Endodermal cell (in vitro differentiated cells): ENCODE results near the gene DPYSL4. TPM values are rescaled to one million over a fixed set of nuclear protein-coding genes. Genes with fewer than 3 reads are reported as not detected.
"Not testable (repeated sequence)": the region's sequence is repeated elsewhere in the genome, so short reads cannot be mapped to it uniquely, and the experiment has no call there.

ENCODE experiments used
- DNase-seq: peaks from one replicate; pipeline ENCODE4 v3.0.0-alpha.2; 2017
- H3K27ac ChIP-seq: 2 replicates; pipeline ENCODE4 v1.5.1; 2013; ENCODE audit warnings: mild to moderate bottlenecking, low read depth, low read length, moderate library complexity
- H3K27me3 ChIP-seq: 2 replicates; pipeline ENCODE4 v1.6.1; 2013; ENCODE audit warnings: mild to moderate bottlenecking, low read length, moderate library complexity; ENCODE audit not compliant: insufficient read depth, control insufficient read depth, poor library complexity, severe bottlenecking
- H3K36me3 ChIP-seq: 2 replicates; pipeline ENCODE4 v1.7.0; 2013; ENCODE audit warnings: mild to moderate bottlenecking, low read length, moderate library complexity; ENCODE audit not compliant: control insufficient read depth, insufficient read depth
- H3K4me1 ChIP-seq: one replicate; pipeline ENCODE4 v1.7.0; 2013; ENCODE audit warnings: low read length; ENCODE audit not compliant: control insufficient read depth, insufficient read depth
- H3K4me3 ChIP-seq: 2 replicates; pipeline ENCODE4 v1.5.1; 2013; ENCODE audit warnings: mild to moderate bottlenecking, low read length, moderate library complexity
- H3K9ac ChIP-seq: 2 replicates; pipeline ENCODE4 v1.6.1; 2013; ENCODE audit warnings: mild to moderate bottlenecking, low read length, moderate library complexity; ENCODE audit not compliant: poor library complexity, severe bottlenecking; ENCODE audit errors: extremely low read depth
- H3K9me3 ChIP-seq: 2 replicates; pipeline ENCODE4 v1.6.1; 2013; ENCODE audit warnings: mild to moderate bottlenecking, low read length, moderate library complexity; ENCODE audit not compliant: control insufficient read depth
- H3K27ac Mint-ChIP-seq: 2 replicates; pipeline ENCODE4 v1.8.0; 2020; ENCODE audit warnings: mixed read lengths
- H3K27me3 Mint-ChIP-seq: 2 replicates; pipeline ENCODE4 v1.8.0; 2021; ENCODE audit warnings: mild to moderate bottlenecking, mixed read lengths; ENCODE audit not compliant: insufficient read depth
- H3K36me3 Mint-ChIP-seq: 2 replicates; pipeline ENCODE4 v1.8.0; 2020; ENCODE audit warnings: low read depth, mixed read lengths
- H3K4me1 Mint-ChIP-seq: 2 replicates; pipeline ENCODE4 v1.8.0; 2020; ENCODE audit warnings: mixed read lengths
- H3K4me3 Mint-ChIP-seq: 2 replicates; pipeline ENCODE4 v1.8.0; 2020; ENCODE audit warnings: mild to moderate bottlenecking, moderate library complexity, mixed read lengths
- H3K9me3 Mint-ChIP-seq: 2 replicates; pipeline ENCODE4 v1.8.0; 2020; ENCODE audit warnings: mild to moderate bottlenecking, mixed read lengths
- WGBS, 2 experiments: methylation state at CpG; one replicate each; pipeline versions ENCODE4 v1.1.5 to v1.1.7; 2013; ENCODE audit warnings: missing lambda C conversion rate in 2 of 2, mixed read lengths in 1 of 2; ENCODE audit not compliant: insufficient coverage in 1 of 2, insufficient read length in 1 of 2; 5-methylcytosine and 5-hydroxymethylcytosine counted together
- total RNA-seq, 2 donors: library from RNA; stranded (reverse); fragmentation: NEBNext Ultra II Directional in 1 of 2; extraction: Animal tissue kit (Norgen Biotek cat#: 25700) in 1 of 2; gene quantifications; 2 replicates in 1 of 2; 3 replicates in 1 of 2; pipeline ENCODE4 v1.2.1, GENCODE V29; 2021
- TF ChIP-seq, protein P1 (sequence below): fragments of 200-600 bp; sonication (generic); conservative IDR thresholded peaks from 2 replicates; pipeline ENCODE4 v1.5.0; 2021; ENCODE audit warnings: antibody characterized with exemption, mild to moderate bottlenecking

Gene DPYSL4
- total RNA-seq, 2 donors from 2014 or later: 5.1 to 13.5 TPM

DNA sequence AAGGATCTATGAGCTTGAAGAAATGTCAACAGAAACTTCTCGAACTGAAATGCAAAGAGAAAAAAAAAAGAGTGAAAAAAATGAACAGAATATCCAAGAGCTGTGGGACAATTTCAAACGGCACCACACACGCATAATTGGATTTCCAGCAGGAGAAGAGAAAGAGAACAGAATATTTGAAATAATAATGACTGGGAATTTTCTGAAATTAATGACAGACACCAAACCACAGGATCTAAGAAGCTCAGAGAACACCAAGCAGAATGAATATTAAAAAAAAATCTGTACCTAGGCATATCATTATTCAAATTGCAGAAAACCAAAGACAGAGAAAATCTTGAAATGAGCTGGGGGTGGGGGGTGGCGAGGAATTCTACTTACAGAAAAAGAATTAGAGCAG, 27.2 kb downstream of the DPYSL4 start:
- TF ChIP-seq, protein P1, sequence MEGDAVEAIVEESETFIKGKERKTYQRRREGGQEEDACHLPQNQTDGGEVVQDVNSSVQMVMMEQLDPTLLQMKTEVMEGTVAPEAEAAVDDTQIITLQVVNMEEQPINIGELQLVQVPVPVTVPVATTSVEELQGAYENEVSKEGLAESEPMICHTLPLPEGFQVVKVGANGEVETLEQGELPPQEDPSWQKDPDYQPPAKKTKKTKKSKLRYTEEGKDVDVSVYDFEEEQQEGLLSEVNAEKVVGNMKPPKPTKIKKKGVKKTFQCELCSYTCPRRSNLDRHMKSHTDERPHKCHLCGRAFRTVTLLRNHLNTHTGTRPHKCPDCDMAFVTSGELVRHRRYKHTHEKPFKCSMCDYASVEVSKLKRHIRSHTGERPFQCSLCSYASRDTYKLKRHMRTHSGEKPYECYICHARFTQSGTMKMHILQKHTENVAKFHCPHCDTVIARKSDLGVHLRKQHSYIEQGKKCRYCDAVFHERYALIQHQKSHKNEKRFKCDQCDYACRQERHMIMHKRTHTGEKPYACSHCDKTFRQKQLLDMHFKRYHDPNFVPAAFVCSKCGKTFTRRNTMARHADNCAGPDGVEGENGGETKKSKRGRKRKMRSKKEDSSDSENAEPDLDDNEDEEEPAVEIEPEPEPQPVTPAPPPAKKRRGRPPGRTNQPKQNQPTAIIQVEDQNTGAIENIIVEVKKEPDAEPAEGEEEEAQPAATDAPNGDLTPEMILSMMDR: no peak
- Mint-ChIP-seq H3K27me3 (peaks cover 5% of the 10 kb centered on the region), H3K27ac (no peak overlapping the region), H3K4me1 (no peaks in the 10 kb centered on the region), H3K36me3 (peaks cover 9% of the 10 kb centered on the region), H3K4me3 (no peak overlapping the region), H3K9me3 (peaks cover 55% of the 10 kb centered on the region)
- no peak overlapping the region for H3K9ac ChIP-seq
- no peak overlapping the region for H3K27ac ChIP-seq
- H3K36me3 ChIP-seq: no peaks in the 10 kb centered on the region
- H3K9me3 ChIP-seq: peaks cover 16% of the 10 kb centered on the region
- WGBS, 2 experiments: 54 to 83% methylated on average over 1 to 4 of the region's 4 CpGs
- H3K27me3 ChIP-seq: no peaks in the 10 kb centered on the region
- DNase-seq: no peak
- H3K4me3 ChIP-seq: no peak overlapping the region
- H3K4me1 ChIP-seq: no peaks in the 10 kb centered on the region

DNA sequence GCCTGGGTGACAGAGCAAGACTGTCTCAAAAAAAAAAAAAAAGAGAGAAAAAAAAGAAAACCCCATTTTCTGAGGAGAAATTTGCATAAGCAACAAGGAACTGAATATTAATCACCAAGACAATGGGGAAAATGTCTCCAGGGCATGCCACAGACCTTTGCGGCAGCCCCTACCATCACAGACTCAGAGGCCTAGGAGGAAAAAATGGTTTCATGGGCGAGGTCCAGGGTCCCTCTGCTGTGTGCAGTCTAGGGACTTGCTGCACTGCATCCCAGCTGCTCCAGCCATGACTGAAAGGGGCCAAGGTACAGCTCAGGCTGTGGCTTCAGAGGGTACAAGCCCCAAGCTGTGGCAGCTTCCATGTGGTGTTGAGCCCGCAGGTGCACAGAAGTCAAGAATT, 29.7 kb downstream of the DPYSL4 start:
- H3K4me1 ChIP-seq, H3K27ac ChIP-seq, DNase-seq, H3K36me3 ChIP-seq, H3K4me1 Mint-ChIP-seq, H3K9ac ChIP-seq, H3K27ac Mint-ChIP-seq, H3K27me3 ChIP-seq, H3K4me3 ChIP-seq, H3K27me3 Mint-ChIP-seq, H3K4me3 Mint-ChIP-seq, H3K36me3 Mint-ChIP-seq: not testable (repeated sequence)
- WGBS, 2 experiments: 80 to 90% methylated on average over 1 to 3 of the region's 3 CpGs
- peaks cover 59% of the 10 kb centered on the region for H3K9me3 Mint-ChIP-seq
- peaks cover 16% of the 10 kb centered on the region for H3K9me3 ChIP-seq

DNA sequence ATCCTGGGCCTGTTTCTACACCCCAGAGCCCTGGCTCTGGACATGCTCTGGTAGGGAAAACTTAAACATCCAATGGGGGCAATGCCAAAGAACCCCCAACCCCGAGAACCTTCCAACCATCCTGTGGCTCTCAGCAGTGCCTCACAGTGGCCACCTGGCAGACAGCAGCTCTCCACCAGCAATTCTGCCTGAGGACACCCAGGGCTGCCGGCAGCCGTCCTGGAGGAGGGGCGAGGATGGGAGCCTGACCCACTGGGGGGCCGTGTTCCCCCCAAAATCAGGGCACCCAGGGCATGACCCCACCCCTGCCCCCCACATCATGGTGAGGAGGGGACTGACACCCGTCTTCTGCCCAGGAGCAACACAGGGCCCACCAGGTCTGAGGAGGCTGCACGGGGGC, 32.7 kb downstream of the DPYSL4 start:
- Histone ChIP-seq H3K9me3 (peaks cover 12% of the 10 kb centered on the region), H3K27me3 (no peaks in the 10 kb centered on the region), H3K36me3 (no peaks in the 10 kb centered on the region), H3K4me1 (no peaks in the 10 kb centered on the region), H3K4me3 (no peak overlapping the region), H3K9ac (no peak overlapping the region), H3K27ac (no peak overlapping the region)
- Mint-ChIP-seq H3K36me3 (peaks cover 9% of the 10 kb centered on the region), H3K4me1 (no peaks in the 10 kb centered on the region), H3K27ac (no peak overlapping the region), H3K27me3 (peaks cover 5% of the 10 kb centered on the region), H3K9me3 (peaks cover 46% of the 10 kb centered on the region), H3K4me3 (no peak overlapping the region)
- no peak for DNase-seq
- 80 to 82% methylated on average over 1 to 7 of the region's 7 CpGs for WGBS, 2 experiments
- TF ChIP-seq, protein P1: peak; percentile 58

DNA sequence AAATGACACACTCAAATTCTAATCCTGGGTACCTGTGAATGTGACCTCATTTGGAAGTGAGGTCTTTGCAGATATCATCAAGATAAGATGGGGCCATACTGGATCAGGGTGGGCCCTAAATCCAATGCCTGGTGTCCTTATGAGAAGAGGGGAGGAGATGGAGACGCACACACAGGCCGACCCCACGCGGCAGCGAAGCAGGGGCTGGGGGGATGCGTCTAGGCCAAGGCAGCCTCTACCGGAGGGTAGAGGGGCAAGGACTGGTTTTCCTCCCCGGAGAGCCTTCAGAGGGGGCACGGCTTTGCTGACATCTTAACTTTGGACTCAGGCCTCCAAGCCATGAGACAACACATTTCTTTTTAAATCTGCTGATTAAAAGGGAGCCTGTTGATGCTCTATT, 33.3 kb downstream of the DPYSL4 start:
- Mint-ChIP-seq H3K9me3 (peaks cover 40% of the 10 kb centered on the region), H3K36me3 (peaks cover 9% of the 10 kb centered on the region), H3K4me1 (no peaks in the 10 kb centered on the region), H3K27ac (no peak overlapping the region), H3K27me3 (peaks cover 5% of the 10 kb centered on the region), H3K4me3 (no peak overlapping the region)
- DNase-seq: no peak
- peaks cover 12% of the 10 kb centered on the region for H3K9me3 ChIP-seq
- H3K36me3 ChIP-seq: no peaks in the 10 kb centered on the region
- no peaks in the 10 kb centered on the region for H3K27me3 ChIP-seq
- H3K4me1 ChIP-seq: no peaks in the 10 kb centered on the region
- no peak overlapping the region for H3K4me3 ChIP-seq
- WGBS, 2 experiments: 95% methylated on average over 9 of the region's 9 CpGs
- H3K27ac ChIP-seq: no peak overlapping the region
- H3K9ac ChIP-seq: no peak overlapping the region
- TF ChIP-seq, protein P1: no peak

DNA sequence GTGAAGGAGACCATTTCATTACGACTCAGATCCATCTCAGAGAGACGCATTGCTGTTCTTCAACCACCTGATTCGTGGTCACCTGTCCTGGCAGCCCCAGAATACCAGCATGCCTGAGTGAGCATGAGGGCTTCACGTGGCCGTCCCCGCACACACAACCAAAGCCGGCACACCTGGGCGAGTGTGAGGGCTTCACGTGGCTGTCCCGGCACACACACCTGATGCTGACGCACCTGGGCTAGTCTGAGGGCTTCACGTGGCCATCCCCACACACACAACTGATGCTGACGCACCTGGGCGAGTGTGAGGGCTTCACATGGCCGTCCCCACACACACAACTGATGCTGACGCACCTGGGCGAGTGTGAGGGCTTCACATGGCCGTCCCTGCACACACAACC, 34.2 kb downstream of the DPYSL4 start:
- H3K9me3 ChIP-seq: peaks cover 12% of the 10 kb centered on the region
- not testable (repeated sequence) for H3K36me3 ChIP-seq, H3K27ac ChIP-seq, H3K27ac Mint-ChIP-seq, H3K27me3 ChIP-seq, H3K4me1 ChIP-seq, H3K4me3 ChIP-seq, H3K4me3 Mint-ChIP-seq, H3K27me3 Mint-ChIP-seq, H3K4me1 Mint-ChIP-seq, H3K36me3 Mint-ChIP-seq, DNase-seq, H3K9ac ChIP-seq
- peaks cover 31% of the 10 kb centered on the region for H3K9me3 Mint-ChIP-seq
- WGBS, 2 experiments: 91 to 95% methylated on average over 11 to 18 of the region's 18 CpGs
